K562 (cell line): Measurements from ENCODE around the gene SERINC5. TPM values are rescaled to one million over a fixed set of nuclear protein-coding genes. Genes with fewer than 3 reads are reported as not detected.

Experiments used
- CREB3 ChIP-seq: fragments of 450-650 bp; conservative IDR thresholded peaks from 2 replicates; pipeline ENCODE4 v1.6.1; 2016; ENCODE audit warnings: missing genetic modification characterization, low read depth, mild to moderate bottlenecking, missing compliant biosample characterization, moderate library complexity
- E2F5 ChIP-seq: sonication (generic); formaldehyde crosslinking; IDR thresholded peaks from 2 replicates; pipeline ENCODE4 v1.8.0; 2022; ENCODE audit warnings: mild to moderate bottlenecking, missing genetic modification reagents
- KAT2B ChIP-seq: IDR thresholded peaks from one replicate; pipeline ENCODE4 v1.6.1; 2012; ENCODE audit warnings: low read depth, mild to moderate bottlenecking, control low read depth, inconsistent platforms, low read length, moderate library complexity
- MBD2 ChIP-seq: sonication (generic); IDR thresholded peaks from 2 replicates; pipeline ENCODE4 v1.6.1; 2016; ENCODE audit warnings: low read depth, borderline replicate concordance
- TCF15 ChIP-seq: fragments of 250-450 bp; sonication (Bioruptor Pico); IDR thresholded peaks from 2 replicates; pipeline ENCODE4 v1.8.0; 2022; ENCODE audit warnings: moderate library complexity, mild to moderate bottlenecking, inconsistent platforms
- ZBTB17 ChIP-seq: fragments of 450-650 bp; formaldehyde crosslinking; IDR thresholded peaks from 2 replicates; pipeline ENCODE4 v1.4.0; 2020; ENCODE audit warnings: mild to moderate bottlenecking
- ZBTB7A ChIP-seq: IDR thresholded peaks from 2 replicates; pipeline ENCODE4 v1.6.1; 2011; ENCODE audit warnings: low read depth, mild to moderate bottlenecking, low read length, moderate library complexity, borderline replicate concordance; ENCODE audit not compliant: control insufficient read depth
- ZNF165 ChIP-seq: fragments of 250-450 bp; sonication (Bioruptor Pico); IDR thresholded peaks from 2 replicates; pipeline ENCODE4 v1.4.0; 2020; ENCODE audit warnings: borderline replicate concordance
- ZNF384 ChIP-seq: IDR thresholded peaks from 2 replicates; pipeline ENCODE4 v1.6.1; 2012; ENCODE audit warnings: low read depth, low read length, improper control_type of control experiment
- polyA plus RNA-seq, 8 experiments: library from polyadenylated mRNA; depleted of rRNA in 4 of 8; stranded (reverse) in 5 of 8; unstranded in 3 of 8; fragments of >200 nt; fragmentation: Nextera tagmentation in 2 of 8; fragmentation: Illumina TruSeq in 1 of 8; extraction: Ambion mirVana in 2 of 8; extraction: Trizol in 1 of 8; gene quantifications; 2 replicates each; pipeline versions ENCODE4 v1.2.1 to v1.2.3, GENCODE V29; 2011 to 2014; ENCODE audit warnings: inconsistent platforms in 1 of 8, missing spikeins in 1 of 8
- total RNA-seq, 7 experiments: library from RNA; depleted of rRNA in 6 of 7; stranded (reverse); fragments of >200 nt in 6 of 7; fragmentation: Illumina TruSeq in 2 of 7; extraction: Trizol in 2 of 7; gene quantifications; 2 replicates each; pipeline versions ENCODE4 v1.2.1 to v1.2.3, GENCODE V29; 2011 to 2021; ENCODE audit warnings: low replicate concordance in 1 of 7
- TF ChIP-seq, protein P1 (sequence below): fragments of 250-450 bp; sonication (Bioruptor Pico); IDR thresholded peaks from 2 replicates; pipeline ENCODE4 v1.5.0; 2021; ENCODE audit warnings: mild to moderate bottlenecking, moderate library complexity
- TF ChIP-seq, protein P2 (sequence below): sonication (generic); formaldehyde crosslinking; IDR thresholded peaks from 2 replicates; pipeline ENCODE4 v1.9.0; 2022; ENCODE audit warnings: mild to moderate bottlenecking, missing genetic modification reagents
- TF ChIP-seq, protein P3 (sequence below): sonication (generic); formaldehyde crosslinking; IDR thresholded peaks from 2 replicates; pipeline ENCODE4 v1.8.0; 2022; ENCODE audit warnings: mild to moderate bottlenecking, missing genetic modification reagents
- TF ChIP-seq, protein P4 (sequence below): fragments of 250-450 bp; sonication (Bioruptor Pico); IDR thresholded peaks from 2 replicates; pipeline ENCODE4 v1.5.0; 2022; ENCODE audit warnings: mild to moderate bottlenecking
- TF ChIP-seq, protein P5 (sequence below), 2 experiments: fragments of 450-650 bp in 1 of 2; IDR thresholded peaks; 2 replicates each; pipeline ENCODE4 v1.6.1; 2011 to 2017; ENCODE audit warnings: low read depth in 2 of 2, antibody characterized with exemption in 1 of 2, borderline replicate concordance in 1 of 2, low read length in 1 of 2, mild to moderate bottlenecking in 1 of 2, mixed read lengths in 1 of 2; ENCODE audit not compliant: control insufficient read depth in 1 of 2

The SERINC5 gene
- total and polyA plus RNA-seq, 9 of the 15 experiments (the other 6 are each of a cell fraction or from before 2014, with no cell fraction given), result 1.4 to 7.9 (median 3.7) TPM

DNA sequence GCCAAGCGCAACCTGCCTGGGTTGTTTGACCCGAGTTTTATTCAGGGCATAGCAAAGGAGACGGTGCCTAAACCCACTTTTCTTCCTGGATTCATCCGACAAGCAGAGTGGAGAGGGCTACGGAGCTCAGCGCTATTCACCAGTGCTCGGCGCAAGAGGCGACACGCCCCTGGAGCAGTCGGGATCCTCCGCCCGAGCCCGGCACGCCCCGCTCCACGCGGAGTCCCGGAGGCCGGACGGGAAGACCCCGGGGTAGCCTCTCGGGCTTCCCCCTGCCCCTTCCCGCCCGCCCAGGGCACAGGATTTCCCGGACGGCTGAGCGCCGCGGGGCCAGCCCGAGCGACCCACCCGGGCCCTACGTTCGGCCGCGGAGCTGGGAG lies 427 bp downstream of the SERINC5 start (continued):
- TF ChIP-seq, protein P1, sequence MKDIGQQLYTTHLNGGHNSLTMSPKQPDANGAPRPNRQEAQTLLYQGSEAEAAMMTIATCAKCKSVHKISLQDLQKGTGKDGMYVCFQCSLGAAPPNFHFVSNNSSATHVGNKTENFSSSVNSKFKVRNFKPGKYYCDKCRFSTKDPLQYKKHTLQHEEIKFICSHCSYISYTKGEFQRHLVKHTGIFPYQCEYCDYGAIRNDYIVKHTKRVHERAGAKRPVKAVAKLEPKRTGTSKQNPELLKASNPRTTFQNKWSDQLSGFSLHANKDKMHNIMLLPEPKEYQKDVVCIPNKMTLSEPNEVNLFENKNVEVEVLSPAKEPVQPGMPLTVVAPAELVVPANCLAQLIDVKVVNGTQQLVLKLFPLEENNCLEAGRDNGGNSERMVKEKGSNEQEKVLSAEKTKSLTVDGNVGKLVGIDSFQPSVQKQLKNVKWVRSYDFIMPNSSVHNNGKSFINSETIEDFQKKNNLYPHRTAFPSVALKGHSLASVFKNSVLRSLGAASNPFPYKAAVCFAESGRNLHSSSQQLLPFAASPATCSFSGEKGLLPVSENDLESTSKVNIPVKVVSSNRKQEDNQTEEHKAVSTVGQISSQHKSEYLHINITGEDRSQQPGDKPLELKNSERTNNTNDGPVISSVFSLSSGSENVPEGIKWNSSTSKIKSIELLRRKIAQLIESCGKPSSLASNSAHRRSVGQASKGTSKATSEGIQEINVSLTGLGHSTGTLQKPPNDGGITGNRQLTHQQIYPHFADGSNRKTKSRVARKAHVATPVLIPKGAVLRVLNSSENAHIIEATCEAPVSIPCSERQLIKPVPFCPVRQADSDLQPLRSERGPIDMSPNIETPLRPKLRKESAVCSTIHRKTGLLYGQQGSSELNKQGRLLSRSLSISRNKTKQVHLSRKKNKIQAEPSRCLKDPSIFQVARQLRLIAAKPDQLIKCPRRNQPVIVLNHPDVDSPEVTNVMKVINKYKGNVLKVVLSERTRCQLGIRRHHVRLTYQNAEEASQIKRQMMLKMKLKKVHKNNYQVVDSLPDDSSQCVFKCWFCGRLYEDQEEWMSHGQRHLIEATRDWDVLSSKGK, result no peak
- TF ChIP-seq ZBTB17 (CRISPR knock-in tag) (no peak), TCF15 (CRISPR knock-in tag) (no peak), KAT2B (no peak), CREB3 (tag) (no peak), ZNF384 (no peak), E2F5 (CRISPR knock-in tag) (no peak), ZBTB7A (peak; percentile 61; the same call in 1 of the 2 replicates), MBD2 (no peak), ZNF165 (no peak)
- TF ChIP-seq, protein P2, sequence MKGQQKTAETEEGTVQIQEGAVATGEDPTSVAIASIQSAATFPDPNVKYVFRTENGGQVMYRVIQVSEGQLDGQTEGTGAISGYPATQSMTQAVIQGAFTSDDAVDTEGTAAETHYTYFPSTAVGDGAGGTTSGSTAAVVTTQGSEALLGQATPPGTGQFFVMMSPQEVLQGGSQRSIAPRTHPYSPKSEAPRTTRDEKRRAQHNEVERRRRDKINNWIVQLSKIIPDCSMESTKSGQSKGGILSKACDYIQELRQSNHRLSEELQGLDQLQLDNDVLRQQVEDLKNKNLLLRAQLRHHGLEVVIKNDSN (CRISPR knock-in tag), result no peak
- TF ChIP-seq, protein P3, sequence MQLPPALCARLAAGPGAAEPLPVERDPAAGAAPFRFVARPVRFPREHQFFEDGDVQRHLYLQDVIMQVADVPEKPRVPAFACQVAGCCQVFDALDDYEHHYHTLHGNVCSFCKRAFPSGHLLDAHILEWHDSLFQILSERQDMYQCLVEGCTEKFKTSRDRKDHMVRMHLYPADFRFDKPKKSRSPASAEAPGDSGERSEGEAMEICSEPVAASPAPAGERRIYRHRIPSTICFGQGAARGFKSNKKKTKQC (CRISPR knock-in tag), result 0 out of 2 replicates have a peak, but pooled peaks have one; percentile 17
- TF ChIP-seq, protein P4, sequence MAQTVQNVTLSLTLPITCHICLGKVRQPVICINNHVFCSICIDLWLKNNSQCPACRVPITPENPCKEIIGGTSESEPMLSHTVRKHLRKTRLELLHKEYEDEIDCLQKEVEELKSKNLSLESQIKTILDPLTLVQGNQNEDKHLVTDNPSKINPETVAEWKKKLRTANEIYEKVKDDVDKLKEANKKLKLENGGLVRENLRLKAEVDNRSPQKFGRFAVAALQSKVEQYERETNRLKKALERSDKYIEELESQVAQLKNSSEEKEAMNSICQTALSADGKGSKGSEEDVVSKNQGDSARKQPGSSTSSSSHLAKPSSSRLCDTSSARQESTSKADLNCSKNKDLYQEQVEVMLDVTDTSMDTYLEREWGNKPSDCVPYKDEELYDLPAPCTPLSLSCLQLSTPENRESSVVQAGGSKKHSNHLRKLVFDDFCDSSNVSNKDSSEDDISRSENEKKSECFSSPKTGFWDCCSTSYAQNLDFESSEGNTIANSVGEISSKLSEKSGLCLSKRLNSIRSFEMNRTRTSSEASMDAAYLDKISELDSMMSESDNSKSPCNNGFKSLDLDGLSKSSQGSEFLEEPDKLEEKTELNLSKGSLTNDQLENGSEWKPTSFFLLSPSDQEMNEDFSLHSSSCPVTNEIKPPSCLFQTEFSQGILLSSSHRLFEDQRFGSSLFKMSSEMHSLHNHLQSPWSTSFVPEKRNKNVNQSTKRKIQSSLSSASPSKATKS, result no peak
- TF ChIP-seq, protein P5, sequence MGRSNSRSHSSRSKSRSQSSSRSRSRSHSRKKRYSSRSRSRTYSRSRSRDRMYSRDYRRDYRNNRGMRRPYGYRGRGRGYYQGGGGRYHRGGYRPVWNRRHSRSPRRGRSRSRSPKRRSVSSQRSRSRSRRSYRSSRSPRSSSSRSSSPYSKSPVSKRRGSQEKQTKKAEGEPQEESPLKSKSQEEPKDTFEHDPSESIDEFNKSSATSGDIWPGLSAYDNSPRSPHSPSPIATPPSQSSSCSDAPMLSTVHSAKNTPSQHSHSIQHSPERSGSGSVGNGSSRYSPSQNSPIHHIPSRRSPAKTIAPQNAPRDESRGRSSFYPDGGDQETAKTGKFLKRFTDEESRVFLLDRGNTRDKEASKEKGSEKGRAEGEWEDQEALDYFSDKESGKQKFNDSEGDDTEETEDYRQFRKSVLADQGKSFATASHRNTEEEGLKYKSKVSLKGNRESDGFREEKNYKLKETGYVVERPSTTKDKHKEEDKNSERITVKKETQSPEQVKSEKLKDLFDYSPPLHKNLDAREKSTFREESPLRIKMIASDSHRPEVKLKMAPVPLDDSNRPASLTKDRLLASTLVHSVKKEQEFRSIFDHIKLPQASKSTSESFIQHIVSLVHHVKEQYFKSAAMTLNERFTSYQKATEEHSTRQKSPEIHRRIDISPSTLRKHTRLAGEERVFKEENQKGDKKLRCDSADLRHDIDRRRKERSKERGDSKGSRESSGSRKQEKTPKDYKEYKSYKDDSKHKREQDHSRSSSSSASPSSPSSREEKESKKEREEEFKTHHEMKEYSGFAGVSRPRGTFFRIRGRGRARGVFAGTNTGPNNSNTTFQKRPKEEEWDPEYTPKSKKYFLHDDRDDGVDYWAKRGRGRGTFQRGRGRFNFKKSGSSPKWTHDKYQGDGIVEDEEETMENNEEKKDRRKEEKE (IDR thresholded peaks at IDR 0.05; ENCODE audit: borderline replicate concordance in 1 of 2, control insufficient read depth in 1 of 2, low read depth in 2 of 2, low read length in 1 of 2), result no peak
